ENCODE measurements around the gene ARAP1.

DNA sequence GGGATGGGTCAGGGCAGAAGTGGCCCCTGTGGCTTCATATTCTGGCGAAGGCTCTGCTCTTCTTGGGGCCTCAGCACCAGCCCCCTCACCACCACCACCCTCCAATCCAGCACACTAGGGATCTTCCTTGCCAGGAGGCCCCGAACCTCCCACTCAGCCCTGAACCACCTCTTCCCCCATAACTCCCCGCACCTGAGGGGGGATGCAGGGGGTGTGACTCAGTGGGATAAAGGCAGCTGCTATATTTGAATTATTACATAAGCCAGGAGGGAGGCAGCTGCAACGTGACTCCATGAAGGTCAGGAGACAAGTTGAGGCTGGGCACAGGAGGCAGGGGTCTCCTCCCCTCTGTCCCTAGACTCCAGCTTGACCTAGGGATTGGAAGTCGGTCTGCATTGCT, 72.3 kb downstream of the ARAP1 start:
- no peak for TF ChIP-seq CTCF (IDR thresholded peaks at IDR 0.05)
- no peak for TF ChIP-seq EZH2 (IDR thresholded peaks at IDR 0.05)
